Muscle of leg (tissue), 11 donors: ENCODE results near the gene ANKRD62. TPM values are rescaled to one million over a fixed set of nuclear protein-coding genes. Genes with fewer than 3 reads are reported as not detected.
"Not testable (repeated sequence)": the region's sequence is repeated elsewhere in the genome, so short reads cannot be mapped to it uniquely, and the experiment has no call there.

ENCODE experiments used
- DNase-seq: peaks from one replicate; pipeline ENCODE4 v3.0.0; 2013
- H3K27ac ChIP-seq: one replicate; pipeline ENCODE4 v1.5.1; 2013; ENCODE audit warnings: mild to moderate bottlenecking, low read length, control low read depth
- H3K27me3 ChIP-seq: one replicate; pipeline ENCODE4 v1.6.1; 2013; ENCODE audit warnings: low read length; ENCODE audit not compliant: control insufficient read depth, insufficient read depth
- H3K36me3 ChIP-seq: one replicate; pipeline ENCODE4 v1.6.1; 2013; ENCODE audit warnings: low read length; ENCODE audit not compliant: control insufficient read depth, insufficient read depth
- H3K4me1 ChIP-seq: one replicate; pipeline ENCODE4 v1.6.1; 2013; ENCODE audit warnings: low read length; ENCODE audit not compliant: control insufficient read depth, insufficient read depth
- H3K4me3 ChIP-seq: one replicate; pipeline ENCODE4 v1.5.1; 2013; ENCODE audit warnings: low read length, control low read depth
- H3K9me3 ChIP-seq: replicated peaks from 2 replicates; pipeline ENCODE4 v1.6.1; 2013; ENCODE audit warnings: low read depth, low read length; ENCODE audit not compliant: control insufficient read depth
- WGBS: methylation state at CpG from one replicate; pipeline ENCODE4 v1.1.5; 2013; ENCODE audit warnings: missing lambda C conversion rate; ENCODE audit not compliant: insufficient coverage; 5-methylcytosine and 5-hydroxymethylcytosine counted together
- polyA plus RNA-seq, 8 donors: library from polyadenylated mRNA; unstranded; fragments of 120-200 nt; gene quantifications; one replicate each; pipeline versions ENCODE4 v1.2.1 to v1.2.3, GENCODE V29; 2013; ENCODE audit warnings: inconsistent platforms in 1 of 8, low replicate concordance in 1 of 8; ENCODE audit not compliant: insufficient read length in 8 of 8, insufficient read depth in 1 of 8
- total RNA-seq: library from RNA; stranded (reverse); fragments of 120-200 nt; gene quantifications from one replicate; pipeline ENCODE4 v1.2.4, GENCODE V29; 2013

Gene ANKRD62
- total and polyA plus RNA-seq, 9 donors, result 0.04 to 0.07 (median 0.05) TPM; not detected in 6

- not testable (repeated sequence) for DNase-seq, H3K9me3 ChIP-seq, H3K36me3 ChIP-seq, H3K27me3 ChIP-seq, H3K4me1 ChIP-seq, H3K4me3 ChIP-seq, H3K27ac ChIP-seq
- 100% methylated on average over 2 of the region's 4 CpGs for WGBS
Observed at GRCh38 chr18:12127647-12128046, 34.0 kb downstream of the ANKRD62 start.

GRCh38 chr18:12138831-12139230 lies 45.2 kb downstream of the ANKRD62 start:
- no CpG with 5 or more reads among the region's 4 CpGs for WGBS
- H3K4me3 ChIP-seq, H3K9me3 ChIP-seq, H3K27me3 ChIP-seq, H3K36me3 ChIP-seq, DNase-seq, H3K27ac ChIP-seq, H3K4me1 ChIP-seq: not testable (repeated sequence)

GRCh38 chr18:12140866-12141265 lies 47.2 kb downstream of the ANKRD62 start:
- not testable (repeated sequence) for H3K36me3 ChIP-seq, H3K4me3 ChIP-seq, DNase-seq, H3K9me3 ChIP-seq, H3K27me3 ChIP-seq, H3K27ac ChIP-seq, H3K4me1 ChIP-seq
- 94% methylated on average over 3 of the region's 12 CpGs for WGBS

- WGBS, result no CpG with 5 or more reads among the region's 5 CpGs
- not testable (repeated sequence) for H3K4me3 ChIP-seq, H3K9me3 ChIP-seq, DNase-seq, H3K4me1 ChIP-seq, H3K27me3 ChIP-seq, H3K27ac ChIP-seq, H3K36me3 ChIP-seq
Observed at GRCh38 chr18:12141778-12142177, 48.1 kb downstream of the ANKRD62 start.

GRCh38 chr18:12149431-12149830 lies 55.8 kb downstream of the ANKRD62 start:
- not testable (repeated sequence) for H3K27me3 ChIP-seq, H3K4me3 ChIP-seq, DNase-seq, H3K4me1 ChIP-seq, H3K9me3 ChIP-seq, H3K36me3 ChIP-seq, H3K27ac ChIP-seq
- no CpG with 5 or more reads among the region's 5 CpGs for WGBS

- whole genome bisulfite sequencing, result no CpG with 5 or more reads among the region's 4 CpGs
- Histone ChIP-seq H3K27me3 (no peaks in the 10 kb centered on the region), H3K4me3 (no peak overlapping the region), H3K27ac (no peak overlapping the region), H3K36me3 (no peaks in the 10 kb centered on the region), H3K9me3 (no peaks in the 10 kb centered on the region), H3K4me1 (no peaks in the 10 kb centered on the region)
- DNase-seq, result no peak
Observed at GRCh38 chr18:12154361-12154760, 60.7 kb downstream of the ANKRD62 start.

GRCh38 chr18:12155996-12156395 lies 62.4 kb downstream of the ANKRD62 start:
- Histone ChIP-seq H3K27me3 (no peaks in the 10 kb centered on the region), H3K9me3 (no peaks in the 10 kb centered on the region), H3K4me1 (no peaks in the 10 kb centered on the region), H3K36me3 (no peaks in the 10 kb centered on the region), H3K4me3 (no peak overlapping the region), H3K27ac (no peak overlapping the region)
- DNase-seq, result no peak
- WGBS, result 17% methylated on average over 2 of the region's 3 CpGs

- DNase-seq, result no peak
- no peaks in the 10 kb centered on the region for H3K9me3 ChIP-seq
- H3K27me3 ChIP-seq, result no peaks in the 10 kb centered on the region
- WGBS, result no CpG with 5 or more reads among the region's 1 CpG
- H3K36me3 ChIP-seq, result no peaks in the 10 kb centered on the region
- no peak overlapping the region for H3K27ac ChIP-seq
- H3K4me1 ChIP-seq, result no peaks in the 10 kb centered on the region
- H3K4me3 ChIP-seq, result no peak overlapping the region
Observed at GRCh38 chr18:12159446-12159845, 65.8 kb downstream of the ANKRD62 start.

GRCh38 chr18:12162786-12163185 lies 69.1 kb downstream of the ANKRD62 start:
- H3K36me3 ChIP-seq, result no peaks in the 10 kb centered on the region
- no peaks in the 10 kb centered on the region for H3K4me1 ChIP-seq

GRCh38 chr18:12165038-12165768 lies 71.6 kb downstream of the ANKRD62 start:
- Histone ChIP-seq H3K4me3 (no peak overlapping the region), H3K27me3 (no peaks in the 10 kb centered on the region), H3K9me3 (no peaks in the 10 kb centered on the region), H3K36me3 (no peaks in the 10 kb centered on the region), H3K4me1 (no peaks in the 10 kb centered on the region), H3K27ac (no peak overlapping the region)
- no CpG with 5 or more reads among the region's 2 CpGs for WGBS
- DNase-seq, result no peak

More at GRCh38 chr18:12162786-12163185, 69.1 kb downstream of the ANKRD62 start:
- Histone ChIP-seq H3K9me3 (no peaks in the 10 kb centered on the region), H3K4me3 (no peak overlapping the region), H3K27me3 (no peaks in the 10 kb centered on the region), H3K27ac (no peak overlapping the region)
- DNase-seq, result no peak
